Neutrophil (primary cell): ENCODE measurements around the gene MED28.
"Not testable (repeated sequence)": the region's sequence is repeated elsewhere in the genome, so short reads cannot be mapped to it uniquely, and the experiment has no call there.

Experiments
- H3K27ac ChIP-seq: fragments of 200-600 bp; sonication (generic); 2 replicates; pipeline ENCODE4 v1.5.1; 2016; ENCODE audit warnings: mild to moderate bottlenecking, moderate library complexity
- H3K27me3 ChIP-seq: fragments of 200-600 bp; sonication (generic); 2 replicates; pipeline ENCODE4 v1.6.0; 2016; ENCODE audit warnings: mild to moderate bottlenecking
- H3K36me3 ChIP-seq: fragments of 200-600 bp; sonication (generic); 2 replicates; pipeline ENCODE4 v1.5.1; 2017
- H3K4me1 ChIP-seq, 2 experiments: fragments of 200-600 bp in 1 of 2; sonication (generic) in 1 of 2; 1 replicate in 1 of 2; 2 replicates in 1 of 2; pipeline versions ENCODE4 v1.5.1 to v1.6.1; 2013 to 2016; ENCODE audit warnings: low read depth in 1 of 2, low read length in 1 of 2, mild to moderate bottlenecking in 1 of 2, moderate library complexity in 1 of 2; ENCODE audit not compliant: control insufficient read depth in 1 of 2, insufficient read depth in 1 of 2
- H3K4me3 ChIP-seq, 2 experiments: fragments of 200-600 bp in 1 of 2; sonication (generic) in 1 of 2; 1 replicate in 1 of 2; 2 replicates in 1 of 2; pipeline ENCODE4 v1.5.1; 2013 to 2016; ENCODE audit warnings: low read depth in 1 of 2, low read length in 1 of 2, mild to moderate bottlenecking in 1 of 2, moderate library complexity in 1 of 2
- H3K9me3 ChIP-seq: fragments of 200-600 bp; sonication (generic); 2 replicates; pipeline ENCODE4 v1.5.1; 2016
- CTCF ChIP-seq: fragments of 200-600 bp; sonication (generic); IDR thresholded peaks from 2 replicates; pipeline ENCODE4 v1.5.1; 2016; ENCODE audit warnings: antibody characterized with exemption

MED28 gene

GRCh38 chr4:17657090-17657489 is 42.6 kb downstream of the MED28 start:
- Histone ChIP-seq H3K9me3 (no peaks in the 10 kb centered on the region), H3K27ac (no peak overlapping the region), H3K27me3 (no peaks in the 10 kb centered on the region), H3K4me3 (no peak overlapping the region), H3K36me3 (no peaks in the 10 kb centered on the region), H3K4me1 (no peaks in the 10 kb centered on the region)
- TF ChIP-seq CTCF, result no peak

GRCh38 chr4:17657849-17658248 is 43.4 kb downstream of the MED28 start:
- Histone ChIP-seq H3K27me3 (no peaks in the 10 kb centered on the region), H3K4me3 (no peak overlapping the region), H3K9me3 (no peaks in the 10 kb centered on the region), H3K4me1 (no peaks in the 10 kb centered on the region), H3K36me3 (no peaks in the 10 kb centered on the region), H3K27ac (no peak overlapping the region)
- TF ChIP-seq CTCF, result no peak

- not testable (repeated sequence) for H3K4me1 ChIP-seq, H3K27ac ChIP-seq, H3K4me3 ChIP-seq, H3K27me3 ChIP-seq, H3K36me3 ChIP-seq, H3K9me3 ChIP-seq
These were observed 44.8 kb downstream of the MED28 start for GRCh38 chr4:17659196-17659595.

GRCh38 chr4:17662694-17663093 is 48.3 kb downstream of the MED28 start:
- no peaks in the 10 kb centered on the region for H3K4me1 ChIP-seq
- no peak overlapping the region for H3K4me3 ChIP-seq
- no peaks in the 10 kb centered on the region for H3K36me3 ChIP-seq
- no peak for TF ChIP-seq CTCF
- no peaks in the 10 kb centered on the region for H3K27me3 ChIP-seq
- no peaks in the 10 kb centered on the region for H3K9me3 ChIP-seq
- no peak overlapping the region for H3K27ac ChIP-seq

- H3K36me3 ChIP-seq, result no peaks in the 10 kb centered on the region
- H3K9me3 ChIP-seq, result no peaks in the 10 kb centered on the region
- no peaks in the 10 kb centered on the region for H3K27me3 ChIP-seq
- H3K27ac ChIP-seq, result no peak overlapping the region
- no peaks in the 10 kb centered on the region for H3K4me1 ChIP-seq
- TF ChIP-seq CTCF, result no peak
- H3K4me3 ChIP-seq, result no peak overlapping the region
These were observed 50.3 kb downstream of the MED28 start for GRCh38 chr4:17664755-17665154.

GRCh38 chr4:17665346-17665745 is 50.9 kb downstream of the MED28 start:
- Histone ChIP-seq H3K27me3 (no peaks in the 10 kb centered on the region), H3K4me1 (no peaks in the 10 kb centered on the region)

More at GRCh38 chr4:17665346-17665745, 50.9 kb downstream of the MED28 start:
- H3K4me3 ChIP-seq, result no peak overlapping the region
- H3K9me3 ChIP-seq, result no peaks in the 10 kb centered on the region
- no peaks in the 10 kb centered on the region for H3K36me3 ChIP-seq
- H3K27ac ChIP-seq, result no peak overlapping the region
- TF ChIP-seq CTCF, result no peak
